Calu3 (cell line): ENCODE results near the gene AIF1. TPM values are rescaled to one million over a fixed set of nuclear protein-coding genes. Genes with fewer than 3 reads are reported as not detected.

Experiments
- BruUV-seq: library from RNA; stranded (reverse); fragments of 400-500 nt; replicated peaks from 2 replicates; lab custom pipeline; 2021; lab: Mats Ljungman, UMichigan
- CTCF ChIA-PET: fragments of 300-600 bp; sonication (Branson Sonifier 250); formaldehyde crosslinking; loops from one replicate; lab custom pipeline; 2022; ENCODE audit warnings: antibody characterized with exemption; lab: Charles Lee
- DNase-seq: peaks from one replicate; pipeline ENCODE4 v3.0.0; 2022
- H3K27ac Mint-ChIP-seq: one replicate; pipeline ENCODE4 v1.8.0; 2022; ENCODE audit warnings: mixed read lengths; ENCODE audit not compliant: unreplicated experiment
- H3K27me3 Mint-ChIP-seq: one replicate; pipeline ENCODE4 v1.8.0; 2022; ENCODE audit warnings: mixed read lengths; ENCODE audit not compliant: unreplicated experiment
- H3K36me3 Mint-ChIP-seq: one replicate; pipeline ENCODE4 v1.8.0; 2022; ENCODE audit warnings: mild to moderate bottlenecking, moderate library complexity, mixed read lengths; ENCODE audit not compliant: insufficient read depth, unreplicated experiment
- H3K4me1 Mint-ChIP-seq: one replicate; pipeline ENCODE4 v1.8.0; 2022; ENCODE audit warnings: mild to moderate bottlenecking, low read depth, mixed read lengths; ENCODE audit not compliant: unreplicated experiment
- H3K4me3 Mint-ChIP-seq: one replicate; pipeline ENCODE4 v1.8.0; 2022; ENCODE audit warnings: mild to moderate bottlenecking, low read depth, moderate library complexity, mixed read lengths; ENCODE audit not compliant: unreplicated experiment
- H3K9me3 Mint-ChIP-seq: one replicate; pipeline ENCODE4 v1.8.0; 2022; ENCODE audit warnings: low read depth, mixed read lengths; ENCODE audit not compliant: unreplicated experiment
- CTCF ChIP-seq: fragments of 200-600 bp; IDR thresholded peaks from one replicate; pipeline ENCODE4 v1.8.0; 2022; ENCODE audit warnings: antibody characterized with exemption; ENCODE audit not compliant: unreplicated experiment
- intact Hi-C: fragments of 100-400 bp; cut with micrococcal nuclease; formaldehyde crosslinking; loops from one replicate; pipeline ENCODE4 v1.10.0; 2022; ENCODE audit not compliant: unreplicated experiment
- total RNA-seq: library from RNA; stranded (reverse); gene quantifications from 2 replicates; pipeline ENCODE4 v1.2.3, GENCODE V29; 2022

AIF1 gene
- total RNA-seq, 1 experiment from 2014 or later = not detected

- no peaks in the 10 kb centered on the region for H3K27me3 Mint-ChIP-seq
- H3K27ac Mint-ChIP-seq = no peak overlapping the region
Observed at GRCh38 chr6:31597006-31597405, 18.0 kb upstream of the AIF1 start.

GRCh38 chr6:31607317-31607716 lies 7.7 kb upstream of the AIF1 start:
- Mint-ChIP-seq H3K27me3 (peaks cover 43% of the 10 kb centered on the region), H3K4me1 (no peaks in the 10 kb centered on the region), H3K27ac (no peak overlapping the region), H3K36me3 (no peaks in the 10 kb centered on the region), H3K9me3 (no peaks in the 10 kb centered on the region), H3K4me3 (no peak overlapping the region)
- CTCF ChIA-PET = interaction anchor here (0.6 to 1.2 kb wide), 2 partner anchors 8 to 45 kb away, joined by 4 to 5 read pairs; no protein-coding TSS in a partner anchor
- no TSS peak for BruUV-seq
- TF ChIP-seq CTCF = no peak
- DNase-seq = no peak
- intact Hi-C loops = no loop called here

More at GRCh38 chr6:31597006-31597405, 18.0 kb upstream of the AIF1 start:
- intact Hi-C loops = loop anchor here (5.0 kb wide), 1 partner anchor 200 kb away; no protein-coding TSS in a partner anchor
- peaks cover 8% of the 10 kb centered on the region for H3K4me1 Mint-ChIP-seq
- peak; percentile 45 for DNase-seq
- CTCF ChIA-PET = interaction anchor here (0.6 to 4.3 kb wide), 11 partner anchors 9 to 658 kb away, joined by 3 to 84 read pairs (median 5); partner anchors contain the start of genes ATP6V1G2, DDX39B, LTB and NFKBIL1
- H3K4me3 Mint-ChIP-seq = no peak overlapping the region
- no TSS peak for BruUV-seq
- H3K9me3 Mint-ChIP-seq = no peaks in the 10 kb centered on the region
- TF ChIP-seq CTCF = peak; percentile 75
- no peaks in the 10 kb centered on the region for H3K36me3 Mint-ChIP-seq

GRCh38 chr6:31609519-31610406 lies 5.3 kb upstream of the AIF1 start:
- Mint-ChIP-seq H3K27me3 (peaks cover 33% of the 10 kb centered on the region), H3K9me3 (no peaks in the 10 kb centered on the region), H3K36me3 (no peaks in the 10 kb centered on the region), H3K4me1 (no peaks in the 10 kb centered on the region), H3K27ac (no peak overlapping the region), H3K4me3 (no peak overlapping the region)
- TF ChIP-seq CTCF = no peak
- intact Hi-C loops = no loop called here
- BruUV-seq = no TSS peak
- no peak for DNase-seq
- CTCF ChIA-PET = interaction anchor here (0.7 to 1.3 kb wide), 4 partner anchors 11 to 218 kb away, joined by 3 to 6 read pairs (median 3); no protein-coding TSS in a partner anchor

GRCh38 chr6:31610968-31611367 lies 4.1 kb upstream of the AIF1 start:
- no peak overlapping the region for H3K27ac Mint-ChIP-seq
- H3K4me1 Mint-ChIP-seq = no peaks in the 10 kb centered on the region
- intact Hi-C loops = no loop called here
- H3K4me3 Mint-ChIP-seq = no peak overlapping the region
- CTCF ChIA-PET = interaction anchor here (0.7 to 1.0 kb wide), 2 partner anchors 13 to 244 kb away, joined by 4 read pairs; no protein-coding TSS in a partner anchor
- TF ChIP-seq CTCF = no peak
- no peaks in the 10 kb centered on the region for H3K9me3 Mint-ChIP-seq
- DNase-seq = no peak
- no TSS peak for BruUV-seq
- H3K36me3 Mint-ChIP-seq = no peaks in the 10 kb centered on the region
- peaks cover 42% of the 10 kb centered on the region for H3K27me3 Mint-ChIP-seq
